Activated T-cell treated with anti-CD3 and anti-CD28 coated beads, Interleukin-2, amount 50 U/mL, for 48 hours (primary cell): ENCODE results near the gene SLC25A24.
"Not testable (repeated sequence)": the region's sequence is repeated elsewhere in the genome, so short reads cannot be mapped to it uniquely, and the experiment has no call there.

Source experiments
- DNase-seq, 2 experiments: peaks; one replicate each; pipeline ENCODE4 v3.0.0-alpha.2; 2020

SLC25A24 gene

GRCh38 chr1:108133148-108133547 lies 67.0 kb downstream of the SLC25A24 start:
- not testable (repeated sequence) for DNase-seq

GRCh38 chr1:108132367-108132766 lies 67.8 kb downstream of the SLC25A24 start:
- DNase-seq: not testable (repeated sequence)

GRCh38 chr1:108131281-108131680 lies 68.9 kb downstream of the SLC25A24 start:
- not testable (repeated sequence) for DNase-seq

- DNase-seq: no peak
These were observed 69.3 kb downstream of the SLC25A24 start for GRCh38 chr1:108130794-108131193.

- DNase-seq: no peak
These were observed 70.1 kb downstream of the SLC25A24 start for GRCh38 chr1:108129999-108130398.

GRCh38 chr1:108125312-108126138 lies 74.6 kb downstream of the SLC25A24 start:
- peak; percentile 69 to 73 for DNase-seq

- no peak for DNase-seq
These were observed 75.4 kb downstream of the SLC25A24 start for GRCh38 chr1:108124622-108125311.

- DNase-seq: no peak
These were observed 76.1 kb downstream of the SLC25A24 start for GRCh38 chr1:108124023-108124422.

- DNase-seq: no peak
These were observed 78.6 kb downstream of the SLC25A24 start for GRCh38 chr1:108121358-108122143.

GRCh38 chr1:108120163-108120562 lies 80.0 kb downstream of the SLC25A24 start:
- DNase-seq: no peak

GRCh38 chr1:108119500-108119899 lies 80.6 kb downstream of the SLC25A24 start:
- DNase-seq: no peak

GRCh38 chr1:108117945-108118902 lies 81.9 kb downstream of the SLC25A24 start:
- DNase-seq: no peak

- no peak for DNase-seq
These were observed 82.9 kb downstream of the SLC25A24 start for GRCh38 chr1:108117237-108117636.

- DNase-seq: no peak
These were observed 86.0 kb downstream of the SLC25A24 start for GRCh38 chr1:108114033-108114599.

- no peak for DNase-seq
These were observed 86.6 kb downstream of the SLC25A24 start for GRCh38 chr1:108113496-108113895.

- DNase-seq: no peak
These were observed 90.7 kb downstream of the SLC25A24 start for GRCh38 chr1:108109295-108109973.

GRCh38 chr1:108108119-108108518 lies 92.0 kb downstream of the SLC25A24 start:
- no peak for DNase-seq

GRCh38 chr1:108107658-108108057 lies 92.5 kb downstream of the SLC25A24 start:
- DNase-seq: peak; percentile 49 to 65

- DNase-seq: no peak
These were observed 93.4 kb downstream of the SLC25A24 start for GRCh38 chr1:108106775-108107174.

GRCh38 chr1:108100148-108100547 lies 100.0 kb downstream of the SLC25A24 start:
- no peak for DNase-seq

- DNase-seq: no peak
These were observed 103.1 kb downstream of the SLC25A24 start for GRCh38 chr1:108097018-108097417.
